Midbrain (tissue), 1 donor: ENCODE data around the gene BRPF3.
"Not testable (repeated sequence)": the region's sequence is repeated elsewhere in the genome, so short reads cannot be mapped to it uniquely, and the experiment has no call there.

Experiments
- DNase-seq: peaks from one replicate; lab custom pipeline; 2025; lab: John Stamatoyannopoulos, UW

Gene BRPF3

DNA sequence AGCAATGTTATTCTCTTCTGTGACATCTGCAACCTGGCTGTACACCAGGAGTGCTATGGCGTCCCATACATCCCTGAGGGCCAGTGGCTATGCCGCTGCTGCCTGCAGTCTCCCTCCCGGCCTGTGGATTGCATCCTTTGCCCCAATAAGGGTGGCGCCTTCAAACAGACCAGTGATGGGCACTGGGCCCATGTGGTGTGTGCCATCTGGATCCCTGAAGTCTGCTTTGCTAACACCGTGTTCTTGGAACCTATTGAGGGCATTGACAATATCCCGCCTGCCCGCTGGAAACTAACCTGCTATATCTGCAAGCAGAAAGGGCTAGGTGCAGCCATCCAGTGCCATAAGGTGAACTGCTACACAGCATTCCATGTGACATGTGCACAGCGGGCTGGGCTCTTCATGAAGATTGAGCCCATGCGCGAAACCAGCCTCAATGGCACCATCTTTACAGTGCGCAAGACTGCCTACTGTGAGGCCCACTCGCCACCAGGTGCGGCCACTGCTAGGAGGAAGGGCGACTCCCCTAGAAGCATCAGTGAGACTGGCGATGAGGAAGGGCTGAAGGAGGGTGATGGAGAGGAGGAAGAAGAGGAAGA lies 4.6 kb downstream of the BRPF3 start:
- no peak for DNase-seq

DNA sequence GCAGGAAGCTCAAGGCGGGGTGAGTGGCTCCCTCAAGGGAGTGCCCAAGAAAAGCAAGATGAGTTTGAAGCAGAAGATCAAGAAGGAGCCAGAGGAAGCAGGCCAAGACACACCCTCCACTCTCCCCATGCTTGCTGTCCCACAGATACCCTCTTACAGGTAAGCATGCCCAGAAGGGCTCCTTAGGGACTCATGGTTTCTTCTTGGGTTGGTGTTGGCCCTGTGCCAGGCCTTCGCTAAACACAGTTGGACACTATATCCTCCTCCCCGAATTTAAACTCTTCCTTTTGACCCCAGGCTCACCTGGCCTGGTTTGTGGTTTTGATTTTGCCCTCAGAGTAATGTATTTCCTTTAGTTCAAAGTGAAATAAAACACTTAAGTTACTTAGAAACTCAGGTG lies 5.1 kb downstream of the BRPF3 start:
- no peak for DNase-seq

DNA sequence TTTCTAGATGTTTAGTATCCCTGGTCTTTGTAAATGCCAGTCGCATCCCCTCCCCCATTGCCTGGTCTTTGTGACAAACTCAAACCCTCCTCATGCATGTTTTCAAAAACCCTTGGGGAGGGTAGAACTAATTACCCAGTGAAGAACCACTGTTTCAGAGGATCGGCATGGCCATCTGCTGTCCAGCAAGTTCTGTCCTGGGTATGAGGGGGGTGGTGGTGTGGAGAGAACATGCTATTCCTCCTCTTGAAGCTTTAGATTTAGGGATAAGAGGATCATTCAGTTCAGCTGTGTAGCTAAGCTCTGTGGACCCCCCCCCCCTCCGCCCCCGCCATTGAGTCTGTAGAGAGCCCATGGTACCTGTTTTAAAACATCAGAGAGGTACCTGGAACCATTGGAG lies 5.6 kb downstream of the BRPF3 start:
- DNase-seq = no peak

DNA sequence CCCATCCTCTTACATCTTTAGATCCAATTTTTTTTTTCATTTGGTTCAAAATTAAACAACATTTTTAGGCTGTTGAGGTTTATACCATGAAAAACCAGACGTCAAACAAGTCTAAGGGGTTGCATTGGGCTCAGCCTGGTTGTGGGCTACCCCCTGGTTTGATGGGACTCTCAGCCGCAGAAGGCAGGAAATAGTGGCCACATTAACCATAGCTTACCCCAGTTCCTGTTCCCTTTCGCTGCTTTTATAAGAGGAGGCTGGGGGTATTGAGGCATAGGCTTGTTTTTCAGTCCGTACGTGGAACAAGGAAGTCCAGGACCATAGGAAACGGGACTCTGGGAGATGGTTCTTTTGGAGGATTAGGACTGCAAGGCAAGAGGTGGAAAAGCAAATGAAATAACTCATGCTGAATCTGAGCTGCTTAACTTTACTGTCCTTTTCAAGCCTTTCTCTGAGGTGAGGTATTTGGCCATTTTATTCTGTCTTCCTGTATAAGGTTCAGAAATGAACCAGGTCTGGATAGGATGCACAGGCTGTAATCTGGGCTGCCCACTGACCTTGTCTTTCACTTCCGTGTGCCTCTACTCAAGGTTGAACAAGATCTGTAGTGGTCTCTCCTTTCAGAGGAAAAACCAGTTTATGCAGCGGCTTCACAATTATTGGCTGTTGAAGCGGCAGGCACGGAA lies 7.7 kb downstream of the BRPF3 start:
- no peak for DNase-seq

DNA sequence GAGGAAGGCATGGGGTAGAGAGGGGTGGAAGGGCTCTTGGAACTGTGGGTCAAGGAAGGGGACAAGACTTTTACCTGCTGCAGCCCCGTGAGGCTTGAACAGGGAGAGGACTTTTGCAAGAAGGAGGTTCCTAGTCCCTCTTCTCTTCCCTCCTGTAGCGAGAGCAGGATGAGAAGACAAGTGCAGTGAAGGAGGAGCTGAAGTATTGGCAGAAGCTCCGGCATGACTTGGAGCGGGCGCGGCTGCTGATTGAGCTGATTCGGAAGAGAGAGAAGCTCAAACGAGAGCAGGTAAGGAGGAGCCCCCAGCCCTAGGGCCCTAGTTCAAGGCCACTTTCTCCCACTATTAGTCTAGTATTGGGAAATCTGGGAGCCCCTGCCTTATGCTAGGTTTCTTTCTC lies 10.6 kb downstream of the BRPF3 start:
- DNase-seq = no peak

DNA sequence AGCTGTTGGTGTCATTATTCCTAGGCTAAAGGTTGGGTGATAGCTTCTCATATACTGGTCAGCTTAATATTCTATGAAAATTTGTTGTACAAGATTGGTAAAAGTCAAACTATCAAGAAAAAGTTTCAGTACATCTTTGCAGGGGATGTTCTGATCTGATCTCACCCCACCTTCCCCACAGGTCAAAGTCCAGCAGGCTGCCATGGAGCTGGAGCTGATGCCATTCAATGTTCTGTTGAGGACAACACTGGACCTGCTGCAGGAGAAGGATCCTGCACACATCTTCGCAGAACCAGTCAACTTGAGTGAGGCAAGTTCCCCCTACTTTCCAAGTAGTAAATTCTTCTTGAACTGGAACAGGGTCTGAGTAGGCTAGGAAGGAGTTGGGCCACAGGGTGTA lies 13.1 kb downstream of the BRPF3 start:
- no peak for DNase-seq

DNA sequence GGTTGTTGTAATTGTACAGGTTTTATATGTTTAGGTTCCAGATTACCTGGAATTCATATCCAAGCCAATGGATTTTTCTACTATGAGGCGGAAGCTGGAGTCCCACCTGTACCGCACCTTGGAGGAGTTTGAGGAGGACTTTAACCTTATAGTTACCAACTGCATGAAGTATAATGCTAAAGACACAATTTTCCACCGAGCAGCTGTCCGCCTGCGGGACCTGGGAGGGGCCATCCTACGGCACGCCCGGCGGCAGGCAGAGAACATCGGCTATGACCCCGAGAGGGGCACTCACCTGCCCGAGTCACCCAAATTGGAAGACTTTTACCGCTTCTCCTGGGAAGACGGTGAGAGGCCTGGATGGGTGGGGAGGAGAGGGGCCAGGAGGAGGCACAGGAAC lies 13.6 kb downstream of the BRPF3 start:
- no peak for DNase-seq

DNA sequence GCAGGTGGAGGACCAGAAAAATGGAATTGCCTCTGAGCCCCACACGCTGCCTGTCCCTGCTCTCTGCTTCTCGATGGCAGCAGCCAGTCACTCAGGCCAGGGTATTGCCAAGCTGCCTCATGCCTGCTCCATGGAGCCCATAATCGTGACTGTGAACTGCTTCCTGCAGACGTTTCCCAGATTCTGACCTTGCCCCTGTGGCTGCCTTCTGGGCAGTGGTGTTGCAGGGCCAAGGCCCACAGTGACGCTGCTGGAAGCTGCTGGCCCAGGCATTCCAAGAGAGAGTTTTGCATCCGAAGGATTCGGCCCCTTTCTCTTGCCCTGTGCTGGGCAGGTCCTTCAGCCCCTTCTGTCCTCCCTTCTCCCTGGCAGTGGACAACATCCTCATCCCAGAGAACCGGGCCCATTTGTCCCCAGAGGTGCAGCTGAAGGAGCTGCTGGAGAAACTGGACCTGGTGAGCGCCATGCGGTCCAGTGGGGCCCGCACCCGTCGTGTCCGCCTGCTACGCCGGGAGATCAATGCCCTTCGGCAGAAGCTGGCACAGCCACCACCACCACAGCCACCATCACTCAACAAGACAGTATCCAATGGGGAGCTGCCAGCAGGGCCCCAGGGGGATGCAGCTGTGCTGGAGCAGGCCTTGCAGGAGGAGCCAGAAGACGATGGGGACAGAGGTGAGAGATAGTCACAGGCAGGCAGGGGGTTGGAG lies 14.5 kb downstream of the BRPF3 start:
- DNase-seq = no peak

DNA sequence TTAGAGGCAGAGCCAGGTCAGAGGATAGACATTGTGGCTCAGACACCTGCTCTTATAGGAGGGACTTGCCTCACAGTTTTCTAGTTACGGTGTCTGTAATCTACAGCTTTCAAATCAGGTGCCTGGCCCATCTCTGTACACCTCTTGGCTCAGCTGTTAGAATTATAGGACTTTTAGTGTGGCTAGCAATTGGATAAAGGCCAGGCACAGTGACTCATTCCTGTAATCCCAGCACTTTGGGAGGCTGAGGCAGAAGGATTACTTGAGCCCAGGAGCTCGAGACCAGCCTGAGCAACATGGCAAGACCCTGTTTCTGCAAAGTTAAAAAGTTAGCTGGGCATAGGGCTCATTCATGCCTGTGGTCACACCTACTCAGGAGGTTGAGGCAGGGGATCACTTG lies 20.0 kb downstream of the BRPF3 start:
- no peak for DNase-seq

DNA sequence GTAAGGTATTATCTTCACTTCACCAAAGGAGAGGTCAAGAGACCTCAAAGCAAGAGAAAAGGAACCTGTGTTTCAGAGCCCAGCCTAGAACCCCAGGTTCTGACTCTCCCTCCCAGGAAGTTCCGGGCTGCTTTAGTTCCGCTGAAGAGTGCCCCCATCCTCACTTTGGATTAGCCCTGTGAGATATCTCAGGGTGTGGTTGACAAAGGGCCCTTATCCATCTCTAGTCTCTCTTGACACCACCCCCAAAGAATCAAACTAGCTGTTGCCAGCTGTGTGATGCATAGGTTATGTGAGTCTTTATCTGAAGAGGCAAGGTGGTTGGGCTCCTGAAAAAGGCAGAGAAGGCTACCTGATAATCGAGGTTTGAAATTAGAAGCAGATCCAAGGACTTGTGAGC lies 20.6 kb downstream of the BRPF3 start:
- no peak for DNase-seq

DNA sequence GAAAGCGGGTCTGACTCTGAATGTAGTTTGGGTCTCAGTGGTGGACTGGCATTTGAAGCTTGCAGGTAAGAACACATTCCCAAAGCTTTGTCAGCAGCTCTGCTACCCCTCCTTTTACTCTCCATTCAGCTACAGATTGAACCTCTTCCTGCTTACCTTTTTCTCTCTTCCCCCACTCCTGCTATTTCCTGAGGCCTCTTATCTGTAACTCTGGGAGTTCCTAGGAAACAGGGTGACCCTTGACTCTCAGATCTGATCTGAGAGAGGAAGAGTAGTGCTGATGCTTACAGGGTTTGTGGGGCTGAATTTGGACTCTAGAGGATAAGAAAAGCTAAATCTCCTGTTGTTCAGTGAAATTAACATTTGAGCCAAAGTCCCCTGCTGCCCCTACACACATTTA lies 21.4 kb downstream of the BRPF3 start:
- DNase-seq = no peak

DNA sequence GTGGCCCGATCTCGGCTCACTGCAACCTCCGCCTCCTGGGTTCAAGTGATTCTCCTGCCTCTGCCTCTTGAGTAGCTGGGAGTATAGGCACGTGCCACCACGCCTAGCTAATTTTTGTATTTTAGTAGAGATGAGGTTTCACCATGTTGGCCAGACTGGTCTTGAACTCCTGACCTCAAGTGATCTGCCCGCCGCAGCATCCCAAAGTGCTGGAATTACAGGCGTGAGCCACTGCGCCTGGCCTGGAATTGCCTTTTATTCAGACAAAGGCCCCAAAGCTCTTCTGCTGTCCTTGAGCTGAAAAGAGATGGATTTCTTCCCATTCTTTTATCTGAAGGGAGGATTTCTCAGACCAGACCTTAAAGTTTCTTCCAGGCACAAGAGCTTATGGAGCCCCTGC lies 22.0 kb downstream of the BRPF3 start:
- not testable (repeated sequence) for DNase-seq

DNA sequence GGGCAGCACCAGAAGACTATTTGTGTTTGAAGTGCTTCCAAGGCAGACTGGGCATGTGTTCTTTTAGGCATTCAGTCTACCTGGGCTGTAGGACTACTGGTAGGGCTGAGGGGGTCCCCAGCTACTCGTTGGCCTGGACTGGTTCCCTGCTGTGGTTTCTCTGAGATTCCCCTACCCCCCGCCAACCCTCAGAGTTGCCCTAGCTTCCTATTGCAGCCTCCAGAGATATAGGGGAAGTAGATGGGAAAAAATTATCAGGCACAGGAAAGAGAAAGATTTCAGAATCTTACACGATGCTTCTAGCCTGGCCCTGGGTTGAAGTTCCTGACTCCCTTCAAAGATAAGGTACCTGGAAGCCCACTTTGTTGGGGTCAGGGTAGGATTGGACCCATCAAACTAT lies 22.5 kb downstream of the BRPF3 start:
- no peak for DNase-seq

DNA sequence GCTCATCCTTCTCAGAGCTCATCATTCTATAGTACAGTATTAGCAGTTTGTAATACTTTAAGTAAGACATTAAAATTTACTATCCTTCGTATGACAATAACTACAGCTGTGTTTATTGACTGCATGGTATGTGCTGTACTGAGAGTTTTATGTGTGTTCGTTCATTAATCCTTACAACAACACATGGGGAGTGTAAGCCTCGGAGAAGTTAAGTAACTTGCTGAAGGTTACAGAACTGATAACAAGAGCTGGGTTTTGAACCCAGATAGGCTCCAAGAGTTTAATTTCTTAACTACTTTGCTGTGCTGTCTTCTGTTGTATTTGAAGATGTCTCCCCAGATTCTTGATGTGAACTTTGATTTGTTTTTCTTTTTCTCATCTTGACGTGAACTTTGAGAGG lies 23.7 kb downstream of the BRPF3 start:
- DNase-seq = no peak

DNA sequence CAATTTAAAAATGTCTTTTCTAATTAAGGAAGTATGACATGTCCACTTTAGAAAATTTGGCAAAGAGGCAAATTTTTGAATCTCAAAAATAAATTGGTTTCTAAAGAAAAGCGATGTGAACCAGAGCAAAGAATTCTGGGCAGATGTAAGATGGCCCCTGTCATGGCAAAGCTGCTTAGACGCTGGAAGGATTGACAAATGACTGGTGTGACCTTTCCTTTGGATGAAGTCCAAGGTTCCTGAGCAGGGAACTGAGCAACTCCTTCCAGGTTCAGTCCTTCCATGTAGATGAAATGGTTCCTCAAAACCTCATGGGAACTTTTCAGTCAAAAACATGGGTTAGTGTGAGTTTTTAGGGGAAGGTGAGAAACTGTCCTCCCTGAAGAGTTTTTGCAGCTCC lies 25.1 kb downstream of the BRPF3 start:
- DNase-seq = no peak

DNA sequence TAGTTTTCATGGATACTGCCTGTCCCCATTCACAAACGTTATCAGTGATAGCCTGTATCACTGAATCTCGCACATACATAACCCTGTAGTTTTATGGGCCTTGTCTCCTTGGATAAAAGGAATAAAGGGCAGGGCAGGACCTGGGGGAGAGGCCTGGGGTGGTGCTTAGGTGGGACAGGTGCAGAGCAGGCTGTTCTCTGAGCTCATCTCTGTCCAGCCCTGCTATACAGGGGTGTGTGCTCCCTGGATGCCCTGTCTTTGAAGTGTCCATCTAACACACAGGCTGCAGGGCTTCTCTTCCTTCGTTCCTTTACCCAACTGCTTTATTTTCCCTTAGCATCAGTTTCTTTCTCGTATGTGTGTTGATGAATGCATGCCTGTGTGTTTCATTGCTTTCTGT lies 26.4 kb downstream of the BRPF3 start:
- DNase-seq = no peak

DNA sequence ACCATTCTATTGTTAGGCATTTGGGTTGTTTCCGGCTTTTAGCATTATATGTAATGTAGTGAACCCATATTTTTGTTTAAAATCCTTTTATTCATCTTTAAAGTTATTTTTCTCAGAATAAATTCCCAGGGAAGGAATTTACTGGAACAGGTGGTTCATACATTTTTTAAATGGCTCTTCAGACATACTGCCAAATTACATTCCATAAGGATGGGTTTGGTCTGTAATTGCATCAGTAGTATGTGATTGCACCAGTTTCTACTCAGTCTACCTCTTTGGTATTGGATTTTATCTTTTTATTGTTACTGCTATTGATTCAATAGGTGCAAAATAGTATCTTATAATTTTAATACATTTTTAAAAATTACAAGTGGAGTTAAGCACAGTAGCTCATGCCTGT lies 27.2 kb downstream of the BRPF3 start:
- DNase-seq = no peak

DNA sequence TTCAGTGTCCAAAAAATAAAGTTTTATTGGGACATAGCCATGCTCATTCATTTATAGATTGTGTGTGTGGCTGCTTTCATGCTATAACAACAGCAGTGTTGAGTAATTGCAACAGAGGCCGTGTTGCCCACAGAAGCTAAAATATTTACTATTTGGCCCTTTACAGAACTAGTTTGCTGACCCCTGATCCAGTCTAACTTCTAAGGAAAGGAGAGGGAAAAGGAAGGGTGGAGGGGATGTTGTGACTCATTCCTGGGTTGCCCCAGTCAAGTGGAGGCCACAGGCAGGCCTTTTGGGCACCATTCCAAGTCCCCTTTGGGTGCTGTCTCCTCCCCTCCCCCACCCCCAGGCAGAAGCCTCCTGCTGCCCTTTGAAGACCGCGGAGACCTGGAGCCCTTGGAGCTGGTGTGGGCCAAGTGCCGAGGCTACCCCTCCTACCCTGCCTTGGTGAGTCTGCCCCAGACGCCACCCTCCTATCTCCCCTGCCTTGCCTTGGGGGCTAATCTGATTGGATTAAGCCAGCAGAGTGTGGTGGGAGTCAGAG lies 28.4 kb downstream of the BRPF3 start:
- no peak for DNase-seq

DNA sequence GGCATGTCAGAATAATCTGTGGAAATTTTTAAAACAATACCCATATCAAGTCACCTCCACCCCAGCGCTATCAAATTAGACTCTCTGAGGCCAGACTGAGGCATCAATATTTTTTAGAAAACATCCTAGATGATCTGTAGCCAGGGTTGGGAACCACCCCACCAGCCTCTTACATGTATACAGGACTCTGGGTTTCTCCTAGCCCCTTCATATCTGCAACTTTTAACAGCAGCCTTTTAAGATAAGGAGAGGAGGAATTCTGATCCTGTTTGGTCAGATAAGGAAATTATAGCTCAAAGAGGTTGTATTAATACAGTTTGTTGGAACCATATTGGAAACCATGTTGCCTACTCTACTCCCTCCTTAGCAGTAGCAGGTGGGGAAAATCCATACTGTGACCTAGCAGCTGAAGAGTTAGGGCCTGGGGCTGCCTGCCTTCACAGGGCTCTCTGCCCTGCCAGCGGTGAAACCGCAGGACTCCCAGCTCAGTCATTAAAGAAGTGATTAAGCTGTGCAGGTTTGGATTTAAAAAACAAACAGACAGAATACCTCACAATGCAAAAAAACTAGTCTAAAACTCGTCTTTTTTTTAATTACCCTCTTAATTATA lies 30.0 kb downstream of the BRPF3 start:
- DNase-seq = no peak

DNA sequence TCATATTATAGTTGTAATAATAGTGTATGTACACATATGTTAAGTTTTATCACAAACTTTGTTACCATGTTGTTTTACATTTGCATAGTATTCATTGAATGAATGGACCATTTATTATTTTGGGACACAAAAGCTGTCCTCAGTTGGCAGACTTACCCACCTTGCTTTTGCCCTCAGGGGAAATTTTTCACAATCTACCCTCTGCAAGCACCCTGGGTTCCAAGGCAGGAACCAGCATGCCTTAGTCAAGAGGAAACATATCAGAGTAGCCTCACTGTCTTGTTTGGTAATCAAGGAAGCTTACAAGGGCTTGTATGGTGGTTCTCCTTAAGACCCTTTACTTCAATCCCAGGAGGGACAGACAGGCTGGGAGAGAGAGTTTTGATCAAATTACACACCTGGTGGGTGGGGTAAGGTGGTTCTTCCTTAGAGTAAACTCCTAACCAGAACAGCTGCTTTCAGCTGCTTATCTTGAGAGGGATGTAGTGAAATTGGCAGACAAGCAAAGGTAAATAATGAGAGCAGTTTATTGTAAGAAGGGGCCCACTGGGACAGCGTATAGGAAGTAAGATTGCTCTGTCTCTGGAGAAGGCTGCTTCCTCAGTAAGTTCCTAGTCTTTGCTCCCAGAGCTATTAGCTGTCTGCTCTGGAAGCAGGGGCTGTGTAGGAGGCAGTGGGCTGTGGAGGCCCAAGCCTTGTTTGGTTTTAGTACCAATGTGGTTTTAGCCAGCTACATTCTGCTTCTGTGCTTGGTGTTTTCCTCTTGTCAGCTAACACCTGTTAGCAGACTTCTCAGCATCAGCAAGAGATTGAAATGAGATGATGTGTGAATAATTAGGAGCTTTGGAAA lies 31.1 kb downstream of the BRPF3 start:
- no peak for DNase-seq

DNA sequence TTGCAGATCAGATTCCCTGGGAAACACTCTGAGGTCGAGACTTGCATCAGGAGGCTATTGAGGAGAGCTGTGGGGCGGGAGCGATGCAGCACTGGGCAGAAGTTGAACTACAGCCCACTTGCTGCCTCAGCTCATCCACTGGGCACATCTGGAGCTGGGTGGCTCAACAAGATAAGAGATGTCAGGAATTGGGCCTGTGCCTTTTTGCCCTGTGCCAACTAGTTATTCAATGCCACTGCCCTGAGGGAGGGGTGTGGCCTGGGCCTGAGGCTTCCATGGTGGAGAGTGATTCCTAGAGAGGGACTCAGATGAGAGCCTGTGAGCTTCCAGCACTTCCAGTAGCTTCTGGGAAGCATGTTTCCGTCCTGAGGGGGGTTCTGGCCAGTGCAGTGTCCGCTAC lies 32.7 kb downstream of the BRPF3 start:
- no peak for DNase-seq

DNA sequence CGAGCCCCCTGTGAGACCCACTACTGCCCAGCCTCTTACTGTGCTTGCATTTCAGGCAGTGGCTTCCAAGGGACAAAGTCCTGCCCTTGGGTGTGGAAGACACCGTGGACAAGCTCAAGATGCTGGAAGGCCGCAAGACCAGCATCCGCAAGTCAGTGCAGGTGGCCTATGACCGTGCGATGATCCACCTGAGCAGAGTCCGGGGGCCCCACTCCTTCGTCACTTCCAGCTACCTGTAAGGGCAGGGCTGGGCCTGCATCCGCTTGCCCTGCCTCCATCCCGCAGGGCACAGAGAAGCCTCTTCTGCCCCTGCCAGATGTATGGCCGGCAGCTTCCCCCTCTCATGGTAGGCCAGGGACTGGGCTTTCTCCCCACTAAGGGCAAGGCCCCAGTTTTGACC lies 33.8 kb downstream of the BRPF3 start:
- DNase-seq = no peak
